ENCODE data around the gene MROH2A. TPM values are rescaled to one million over a fixed set of nuclear protein-coding genes. Genes with fewer than 3 reads are reported as not detected.
A peak's percentile ranks its signal among the peaks of the same experiment; 100 is the strongest.

Gene MROH2A
- total RNA-seq, 1 experiment from 2014 or later: not detected

DNA sequence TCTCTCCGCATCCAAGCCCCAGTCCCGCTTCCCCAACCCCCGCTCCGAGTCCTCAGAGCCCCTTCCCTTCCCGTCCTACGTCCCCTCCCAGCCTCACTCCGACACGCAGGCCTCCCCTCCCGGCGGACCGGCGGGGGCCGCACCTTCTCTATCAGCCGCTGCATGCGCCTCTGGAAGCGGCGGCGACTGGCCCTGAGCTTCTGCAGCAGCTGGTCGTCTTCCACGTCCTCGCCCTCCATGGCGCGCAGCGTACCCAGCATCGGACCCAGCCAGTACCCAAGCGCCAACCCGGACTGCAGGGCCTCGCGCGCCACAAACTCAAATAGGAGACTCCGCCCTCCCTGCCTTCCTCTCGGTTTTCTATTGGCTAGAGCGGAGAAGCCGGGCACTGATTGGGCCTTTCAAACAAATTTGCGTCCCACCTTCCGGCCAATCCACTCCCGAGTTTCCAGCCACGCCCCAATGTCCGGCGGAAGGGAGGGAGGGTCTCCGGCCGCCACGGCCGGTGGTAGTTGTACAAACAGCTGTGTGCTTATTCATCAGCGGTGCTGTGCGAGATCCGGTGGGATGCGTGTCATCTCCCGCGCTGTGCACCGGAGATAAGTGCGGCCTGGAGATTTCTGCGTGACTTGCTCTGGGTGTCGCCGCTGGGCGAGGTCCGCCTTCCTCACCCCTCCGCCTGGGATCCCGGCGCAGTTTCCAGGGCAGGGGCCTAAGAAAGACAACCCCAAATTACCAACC is 76.3 kb downstream of the MROH2A start, which contains the start of gene HJURP:
HJURP (minus strand) TSS at position 295 of the 741 bp plus-strand sequence; CDS start at position 260, 35 bp downstream.
- peak; percentile 99 for DNase-seq (ENCODE audit: low read depth)

DNA sequence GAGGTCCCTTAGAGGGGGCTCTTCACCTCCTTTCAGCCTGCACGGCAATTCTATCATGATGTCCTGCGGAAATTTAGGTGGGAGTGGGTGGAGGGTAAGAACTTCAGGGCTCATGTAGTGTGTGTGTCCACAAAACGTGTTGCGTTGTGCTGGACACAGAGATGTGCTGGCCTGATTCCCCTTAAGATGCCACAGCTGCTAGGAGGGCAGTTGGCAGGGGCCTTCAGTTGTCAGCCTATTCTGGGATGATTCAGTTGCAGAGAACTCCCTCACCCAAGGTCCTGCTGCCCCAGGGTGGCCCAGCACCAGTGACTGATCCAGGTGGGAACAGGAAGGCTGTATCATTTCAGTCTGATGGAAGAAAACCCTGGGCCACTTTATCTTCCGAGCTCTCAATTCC is 77.2 kb downstream of the MROH2A start:
- DNase-seq (ENCODE audit: low read depth): peak; percentile 56

DNA sequence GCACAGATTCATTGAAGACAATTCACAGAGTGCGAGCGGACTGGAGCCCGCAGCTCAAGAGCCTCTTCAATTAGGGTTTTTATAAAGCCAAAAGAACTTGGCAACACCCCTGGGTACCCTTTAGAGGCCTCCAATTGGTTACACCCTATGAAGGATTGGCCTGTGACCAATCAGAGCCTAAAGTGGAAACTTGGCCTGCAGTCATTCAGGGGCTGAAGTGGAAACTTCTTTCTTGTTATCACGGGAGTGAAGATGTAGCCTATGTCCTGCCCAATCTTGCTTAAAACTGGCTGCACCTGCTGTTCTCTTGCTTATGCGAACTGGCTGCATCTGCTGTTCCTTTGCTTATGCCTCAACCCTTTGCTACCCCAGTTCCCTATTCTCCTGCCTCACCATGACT is 78.1 kb downstream of the MROH2A start:
- no peak for DNase-seq (ENCODE audit: low read depth)

DNA sequence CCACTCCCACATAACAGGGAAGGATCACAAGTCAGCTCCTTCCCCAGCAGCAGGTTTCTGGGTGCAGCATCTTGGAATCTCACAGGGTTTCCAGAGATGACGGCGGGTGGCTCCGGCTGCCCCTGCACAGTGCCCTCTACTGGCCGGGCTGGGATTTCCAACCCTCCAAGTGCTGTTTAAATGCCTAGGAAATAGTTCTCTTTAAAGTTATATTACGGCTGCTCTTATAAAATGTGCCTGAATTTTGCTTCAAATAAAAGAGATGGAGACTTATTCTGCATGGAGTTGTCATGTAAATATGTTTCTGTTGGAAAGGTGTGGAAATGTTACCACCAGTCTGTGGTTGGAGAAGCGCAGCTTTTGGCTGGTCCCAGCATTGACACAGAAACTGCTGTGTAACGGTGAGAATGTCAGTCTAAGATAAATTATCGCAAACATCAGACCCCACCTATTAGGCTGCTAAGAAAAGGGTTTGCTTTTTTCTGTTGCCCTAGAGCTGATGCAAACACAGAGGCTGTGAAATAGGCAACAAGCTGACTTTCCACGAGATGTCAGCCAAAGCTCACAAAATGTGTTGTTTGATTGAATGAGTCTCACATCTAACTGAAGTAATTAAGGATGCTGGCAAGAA is 79.5 kb downstream of the MROH2A start:
- DNase-seq (ENCODE audit: low read depth): peak; percentile 62

DNA sequence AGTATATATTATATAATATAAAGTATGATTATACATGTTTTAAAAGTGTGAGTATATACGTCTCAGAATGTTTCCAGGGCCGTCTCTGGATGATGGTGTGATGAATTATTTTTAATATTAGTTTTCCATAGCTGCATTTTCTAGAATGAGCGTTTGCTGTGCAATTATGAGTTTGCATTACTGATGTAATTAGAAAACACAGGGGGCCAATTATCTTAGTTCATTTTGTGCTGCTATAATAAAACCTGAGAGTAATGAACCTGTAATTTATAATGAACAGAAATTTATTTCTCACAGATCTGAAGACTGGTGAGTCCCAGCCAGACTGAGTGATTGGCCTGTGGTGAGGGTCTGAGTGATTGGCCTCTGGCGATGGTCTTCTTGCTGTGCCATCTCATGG is 80.2 kb downstream of the MROH2A start:
- DNase-seq (ENCODE audit: low read depth): no peak

DNA sequence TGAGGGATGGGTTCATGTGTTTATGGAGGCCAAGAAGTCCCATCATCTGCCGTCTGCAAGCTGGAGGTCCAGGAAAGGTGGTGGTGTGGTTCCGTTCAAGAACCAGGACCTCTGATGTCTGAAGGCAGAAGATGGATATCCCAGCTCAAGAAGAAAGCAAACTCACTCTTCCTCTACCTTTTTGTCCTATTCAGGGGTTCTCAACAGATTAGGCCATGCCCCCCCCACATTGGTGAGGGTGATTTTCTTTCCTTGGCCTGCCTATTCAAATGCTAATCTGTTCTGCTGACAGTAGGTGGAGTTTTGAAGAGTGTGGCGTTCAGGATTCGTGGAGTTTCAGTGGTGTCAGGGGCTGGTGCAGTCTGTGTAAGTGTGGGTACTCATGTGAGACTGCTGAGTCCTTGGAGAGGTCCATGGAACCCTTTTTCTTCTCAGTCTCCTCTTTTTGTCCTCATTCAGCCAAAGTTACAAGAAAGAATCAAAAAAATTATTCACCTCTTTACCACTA is 84.2 kb downstream of the MROH2A start:
- no peak for DNase-seq (ENCODE audit: low read depth)

DNA sequence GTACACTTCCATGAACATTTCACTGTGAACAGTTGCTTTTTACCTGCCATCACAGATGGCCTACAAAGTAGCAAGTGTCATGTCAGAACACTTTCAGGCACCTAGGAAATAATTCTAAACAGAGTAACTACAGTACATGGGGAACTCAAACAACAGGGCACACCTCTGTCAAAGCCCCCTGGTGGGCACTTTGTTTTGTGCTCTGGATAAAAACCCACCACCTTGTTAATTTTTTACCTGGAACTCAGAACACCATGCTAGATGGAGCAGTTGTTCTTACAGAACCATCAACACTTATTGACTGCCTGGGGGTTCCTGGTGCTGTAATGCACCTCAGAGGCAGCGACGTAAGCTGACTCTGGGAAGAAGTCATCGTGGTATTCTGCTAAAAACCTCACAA is 87.7 kb downstream of the MROH2A start:
- no peak for DNase-seq (ENCODE audit: low read depth)

DNA sequence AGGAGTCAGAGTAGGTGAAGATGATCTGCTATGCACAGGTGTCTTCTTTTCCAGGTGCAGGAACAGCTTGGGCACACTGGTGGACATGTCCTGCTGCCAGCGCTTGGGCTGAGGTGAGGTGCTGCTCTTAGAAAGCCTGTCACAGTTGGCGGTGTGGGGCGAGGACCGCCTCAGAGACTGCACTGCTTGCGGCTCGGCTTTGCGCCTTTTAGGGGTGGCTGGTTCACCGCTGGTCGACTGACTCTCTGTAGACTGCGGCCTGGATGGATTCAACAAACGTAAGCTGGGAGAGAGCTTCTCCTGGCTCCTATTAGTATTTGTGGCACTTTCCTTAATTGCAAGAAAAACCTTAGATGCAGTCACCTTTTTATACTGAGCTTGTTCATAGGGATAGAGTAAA is 88.3 kb downstream of the MROH2A start:
- no peak for DNase-seq (ENCODE audit: low read depth)

DNA sequence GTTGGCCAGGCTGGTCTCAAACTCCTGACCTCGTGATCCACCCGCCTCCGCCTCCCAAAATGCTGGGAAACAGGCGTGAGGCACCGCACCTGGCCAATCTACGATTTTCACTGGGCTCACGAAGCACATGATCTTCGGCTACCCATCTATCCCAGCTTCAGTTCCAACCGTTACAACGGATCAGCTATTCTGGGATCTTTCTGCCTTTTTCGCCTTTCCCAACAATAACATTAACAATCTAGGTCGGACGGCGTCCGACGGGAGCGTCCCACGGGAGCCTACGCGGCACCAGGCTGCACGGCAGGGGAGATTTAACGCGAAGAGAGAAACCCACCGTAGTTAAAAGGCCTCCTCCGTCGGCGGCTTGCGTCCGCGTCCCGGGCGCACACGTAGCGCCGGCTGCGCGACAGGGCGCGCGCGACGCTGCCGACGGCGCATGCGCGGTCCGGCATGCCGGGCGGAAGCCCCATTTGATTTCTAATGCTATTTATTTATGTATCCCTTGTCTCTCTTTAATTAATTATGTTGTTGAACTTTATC is 89.9 kb downstream of the MROH2A start, which contains the start of gene MSL3B:
MSL3B (minus strand) TSS at position 394 of the 540 bp plus-strand sequence.
- peak; percentile 70 for DNase-seq (ENCODE audit: low read depth)

DNA sequence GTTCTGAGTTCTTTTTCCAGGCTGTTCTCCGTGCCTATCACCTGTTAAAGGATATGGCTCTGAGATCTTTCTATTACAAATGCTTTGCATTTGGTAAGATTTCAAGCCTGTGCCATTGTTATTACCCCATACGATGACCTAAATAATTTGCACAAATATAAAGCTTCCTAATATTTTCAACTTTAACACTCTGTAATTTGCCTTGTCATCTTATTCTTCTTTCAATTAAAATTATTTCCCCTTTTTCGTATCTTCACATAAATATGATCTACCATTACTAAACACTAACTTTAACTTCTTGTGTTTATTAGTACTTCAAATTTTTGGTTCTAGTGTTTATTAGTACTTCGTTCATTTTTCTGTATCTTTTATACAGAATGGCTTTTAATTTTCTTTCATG is 93.3 kb downstream of the MROH2A start:
- DNase-seq (ENCODE audit: low read depth): no peak

DNA sequence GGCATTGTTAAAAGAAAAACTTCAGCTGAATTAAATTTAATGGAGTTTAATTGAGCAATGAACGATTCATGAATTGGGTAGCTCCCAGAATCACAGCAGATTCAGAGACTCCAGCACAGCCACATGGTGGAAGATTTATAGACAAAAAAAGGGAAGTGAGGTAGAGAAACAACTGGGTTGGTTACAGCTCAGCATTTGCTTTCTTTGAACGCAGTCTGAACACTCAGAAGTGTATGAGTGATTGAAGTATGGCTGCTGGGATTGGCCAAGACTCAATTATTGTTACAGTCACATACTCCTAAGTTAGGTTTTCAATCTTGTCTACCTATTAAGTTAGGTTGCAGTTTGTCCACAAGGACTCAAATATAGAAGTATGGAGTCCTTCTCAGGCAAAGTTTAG is 94.0 kb downstream of the MROH2A start:
- peak; percentile 46 for DNase-seq (ENCODE audit: low read depth)

DNA sequence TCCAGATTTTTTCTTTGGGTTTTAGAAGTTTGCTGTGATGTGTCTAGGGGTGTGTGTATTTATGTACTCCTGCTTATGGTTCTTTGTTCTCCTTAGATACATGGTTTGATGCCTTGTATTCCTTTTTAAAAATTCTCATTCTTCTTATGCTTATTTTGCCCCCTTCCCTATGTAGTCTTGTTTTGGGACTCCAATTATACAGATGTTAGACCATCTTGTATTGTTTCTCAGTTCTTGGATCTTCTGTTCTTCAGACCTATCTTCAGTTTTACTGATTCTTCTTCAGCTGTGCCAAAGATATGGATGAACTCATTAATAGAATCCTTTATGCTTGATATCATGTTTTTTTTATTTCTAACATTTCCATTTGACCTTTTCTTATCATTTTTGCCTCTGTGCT is 104.2 kb downstream of the MROH2A start:
- no peak for DNase-seq (ENCODE audit: low read depth)

Other genes with a start within 250 kb of the MROH2A start
- gene USP40, start 211.5 kb upstream of the MROH2A start, total RNA-seq (2014; rRNA removed; shearing (Covaris generic)): 26.0 and 30.8 TPM in 2 replicates
- not detected in 2 replicates for gene UGT1A8, start 160.7 kb upstream of the MROH2A start, total RNA-seq (2014; rRNA removed; shearing (Covaris generic))
- gene UGT1A10, start 141.9 kb upstream of the MROH2A start, total RNA-seq (2014; rRNA removed; shearing (Covaris generic)): 0.29 TPM in 1 of 2 replicates, not detected in the other
- gene UGT1A9, start 106.4 kb upstream of the MROH2A start, total RNA-seq (2014; rRNA removed; shearing (Covaris generic)): not detected in 2 replicates
- not detected in 2 replicates for gene UGT1A7, start 96.4 kb upstream of the MROH2A start, total RNA-seq (2014; rRNA removed; shearing (Covaris generic))
- not detected in 2 replicates for gene UGT1A6, start 85.4 kb upstream of the MROH2A start, total RNA-seq (2014; rRNA removed; shearing (Covaris generic))
- gene UGT1A5, start 65.4 kb upstream of the MROH2A start, total RNA-seq (2014; rRNA removed; shearing (Covaris generic)): not detected in 2 replicates
- 0.12 TPM in 1 of 2 replicates, not detected in the other for gene UGT1A4, start 59.6 kb upstream of the MROH2A start, total RNA-seq (2014; rRNA removed; shearing (Covaris generic))
- gene UGT1A3, start 49.3 kb upstream of the MROH2A start, total RNA-seq (2014; rRNA removed; shearing (Covaris generic)): not detected in 2 replicates
- gene UGT1A1, start 18.1 kb upstream of the MROH2A start, total RNA-seq (2014; rRNA removed; shearing (Covaris generic)): not detected in 2 replicates
- gene HJURP, start 76.2 kb downstream of the MROH2A start, total RNA-seq (2014; rRNA removed; shearing (Covaris generic)): 115 TPM in 2 replicates
- gene TRPM8, start 139.0 kb downstream of the MROH2A start, total RNA-seq (2014; rRNA removed; shearing (Covaris generic)): 13.6 and 19.9 TPM in 2 replicates